ENCODE results near the gene CDPF1. TPM values are rescaled to one million over a fixed set of nuclear protein-coding genes. Genes with fewer than 3 reads are reported as not detected.

CDPF1 gene
- polyA plus RNA-seq, 2 donors, result 6.6 to 7.4 TPM

- Histone ChIP-seq H3K9me3 (ENCODE audit: control insufficient read depth in 2 of 2, insufficient read depth in 1 of 2, low read depth in 1 of 2, low read length in 1 of 2) (peaks cover 0 to 2% of the 10 kb centered on the region in 2 donors), H3K4me3 (ENCODE audit: low read depth in 1 of 2, low read length in 2 of 2) (no peak overlapping the region), H3K27me3 (ENCODE audit: control insufficient read depth in 1 of 2, insufficient read depth in 2 of 2, low read length in 2 of 2) (no peaks in the 10 kb centered on the region), H3K36me3 (ENCODE audit: control insufficient read depth in 2 of 2, insufficient read depth in 2 of 2, low read length in 1 of 2) (peaks cover 0 to 16% of the 10 kb centered on the region in 2 donors), H3K4me1 (ENCODE audit: control insufficient read depth in 2 of 2, insufficient read depth in 2 of 2, low read length in 1 of 2) (peaks cover 0 to 4% of the 10 kb centered on the region in 2 donors), H3K27ac (ENCODE audit: low read depth in 2 of 2, low read length in 1 of 2) (no peak overlapping the region)
- whole genome bisulfite sequencing, 2 donors, result 86 to 89% methylated on average over 13 of the region's 13 CpGs
Measured at GRCh38 chr22:46230262-46230901, 19.7 kb downstream of the CDPF1 start.

- H3K4me1 ChIP-seq (ENCODE audit: control insufficient read depth in 2 of 2, insufficient read depth in 2 of 2, low read length in 1 of 2), result peaks cover 0 to 5% of the 10 kb centered on the region in 2 donors
- no peak overlapping the region for H3K27ac ChIP-seq (ENCODE audit: low read depth in 2 of 2, low read length in 1 of 2)
- H3K9me3 ChIP-seq (ENCODE audit: control insufficient read depth in 2 of 2, insufficient read depth in 1 of 2, low read depth in 1 of 2, low read length in 1 of 2), result peaks cover 0 to 3% of the 10 kb centered on the region in 2 donors
- peaks cover 0 to 20% of the 10 kb centered on the region in 2 donors for H3K36me3 ChIP-seq (ENCODE audit: control insufficient read depth in 2 of 2, insufficient read depth in 2 of 2, low read length in 1 of 2)
- H3K4me3 ChIP-seq (ENCODE audit: low read depth in 1 of 2, low read length in 2 of 2), result no peak overlapping the region
- no peaks in the 10 kb centered on the region for H3K27me3 ChIP-seq (ENCODE audit: control insufficient read depth in 1 of 2, insufficient read depth in 2 of 2, low read length in 2 of 2)
- 90 to 93% methylated on average over 8 of the region's 8 CpGs for WGBS, 2 donors
Measured at GRCh38 chr22:46229701-46230100, 20.4 kb downstream of the CDPF1 start.

GRCh38 chr22:46226577-46226976 is 23.5 kb downstream of the CDPF1 start:
- H3K4me1 ChIP-seq (ENCODE audit: control insufficient read depth in 2 of 2, insufficient read depth in 2 of 2, low read length in 1 of 2), result peaks cover 0 to 5% of the 10 kb centered on the region in 2 donors
- 94% methylated on average over 7 of the region's 7 CpGs for WGBS, 2 donors
- no peak overlapping the region for H3K4me3 ChIP-seq (ENCODE audit: low read depth in 1 of 2, low read length in 2 of 2)
- peaks cover 0 to 12% of the 10 kb centered on the region in 2 donors for H3K36me3 ChIP-seq (ENCODE audit: control insufficient read depth in 2 of 2, insufficient read depth in 2 of 2, low read length in 1 of 2)
- H3K9me3 ChIP-seq (ENCODE audit: control insufficient read depth in 2 of 2, insufficient read depth in 1 of 2, low read depth in 1 of 2, low read length in 1 of 2), result peaks cover 0 to 3% of the 10 kb centered on the region in 2 donors
- no peak overlapping the region for H3K27ac ChIP-seq (ENCODE audit: low read depth in 2 of 2, low read length in 1 of 2)
- H3K27me3 ChIP-seq (ENCODE audit: control insufficient read depth in 1 of 2, insufficient read depth in 2 of 2, low read length in 2 of 2), result no peaks in the 10 kb centered on the region

- no peak overlapping the region for H3K27ac ChIP-seq (ENCODE audit: low read depth in 2 of 2, low read length in 1 of 2)
- H3K4me3 ChIP-seq (ENCODE audit: low read depth in 1 of 2, low read length in 2 of 2), result no peak overlapping the region
- H3K36me3 ChIP-seq (ENCODE audit: control insufficient read depth in 2 of 2, insufficient read depth in 2 of 2, low read length in 1 of 2), result peaks cover 0 to 15% of the 10 kb centered on the region in 2 donors
- no peaks in the 10 kb centered on the region for H3K27me3 ChIP-seq (ENCODE audit: control insufficient read depth in 1 of 2, insufficient read depth in 2 of 2, low read length in 2 of 2)
- H3K4me1 ChIP-seq (ENCODE audit: control insufficient read depth in 2 of 2, insufficient read depth in 2 of 2, low read length in 1 of 2), result peaks cover 0 to 5% of the 10 kb centered on the region in 2 donors
- 87 to 94% methylated on average over 7 of the region's 7 CpGs for WGBS, 2 donors
- peaks cover 0 to 3% of the 10 kb centered on the region in 2 donors for H3K9me3 ChIP-seq (ENCODE audit: control insufficient read depth in 2 of 2, insufficient read depth in 1 of 2, low read depth in 1 of 2, low read length in 1 of 2)
Measured at GRCh38 chr22:46225631-46226030, 24.5 kb downstream of the CDPF1 start.

GRCh38 chr22:46224898-46225290 is 25.2 kb downstream of the CDPF1 start:
- Histone ChIP-seq H3K36me3 (ENCODE audit: control insufficient read depth in 2 of 2, insufficient read depth in 2 of 2, low read length in 1 of 2) (peaks cover 0 to 15% of the 10 kb centered on the region in 2 donors), H3K4me3 (ENCODE audit: low read depth in 1 of 2, low read length in 2 of 2) (no peak overlapping the region), H3K9me3 (ENCODE audit: control insufficient read depth in 2 of 2, insufficient read depth in 1 of 2, low read depth in 1 of 2, low read length in 1 of 2) (peaks cover 0 to 3% of the 10 kb centered on the region in 2 donors), H3K27ac (ENCODE audit: low read depth in 2 of 2, low read length in 1 of 2) (no peak overlapping the region), H3K27me3 (ENCODE audit: control insufficient read depth in 1 of 2, insufficient read depth in 2 of 2, low read length in 2 of 2) (no peaks in the 10 kb centered on the region), H3K4me1 (ENCODE audit: control insufficient read depth in 2 of 2, insufficient read depth in 2 of 2, low read length in 1 of 2) (peaks cover 0 to 5% of the 10 kb centered on the region in 2 donors)
- WGBS, 2 donors, result 82 to 88% methylated on average over 10 of the region's 10 CpGs

GRCh38 chr22:46224044-46224897 is 25.8 kb downstream of the CDPF1 start:
- no peak overlapping the region for H3K4me3 ChIP-seq (ENCODE audit: low read depth in 1 of 2, low read length in 2 of 2)
- peaks cover 0 to 3% of the 10 kb centered on the region in 2 donors for H3K9me3 ChIP-seq (ENCODE audit: control insufficient read depth in 2 of 2, insufficient read depth in 1 of 2, low read depth in 1 of 2, low read length in 1 of 2)
- H3K36me3 ChIP-seq (ENCODE audit: control insufficient read depth in 2 of 2, insufficient read depth in 2 of 2, low read length in 1 of 2), result peaks cover 0 to 22% of the 10 kb centered on the region in 2 donors
- H3K27me3 ChIP-seq (ENCODE audit: control insufficient read depth in 1 of 2, insufficient read depth in 2 of 2, low read length in 2 of 2), result no peaks in the 10 kb centered on the region
- WGBS, 2 donors, result 88 to 91% methylated on average over 23 of the region's 23 CpGs
- H3K27ac ChIP-seq (ENCODE audit: low read depth in 2 of 2, low read length in 1 of 2), result no peak overlapping the region
- H3K4me1 ChIP-seq (ENCODE audit: control insufficient read depth in 2 of 2, insufficient read depth in 2 of 2, low read length in 1 of 2), result peaks cover 0 to 5% of the 10 kb centered on the region in 2 donors

GRCh38 chr22:46220921-46221320 is 29.2 kb downstream of the CDPF1 start:
- Histone ChIP-seq H3K4me3 (ENCODE audit: low read depth in 1 of 2, low read length in 2 of 2) (no peak overlapping the region), H3K9me3 (ENCODE audit: control insufficient read depth in 2 of 2, insufficient read depth in 1 of 2, low read depth in 1 of 2, low read length in 1 of 2) (peaks cover 0 to 3% of the 10 kb centered on the region in 2 donors), H3K36me3 (ENCODE audit: control insufficient read depth in 2 of 2, insufficient read depth in 2 of 2, low read length in 1 of 2) (peaks cover 0 to 30% of the 10 kb centered on the region in 2 donors), H3K27me3 (ENCODE audit: control insufficient read depth in 1 of 2, insufficient read depth in 2 of 2, low read length in 2 of 2) (no peaks in the 10 kb centered on the region), H3K4me1 (ENCODE audit: control insufficient read depth in 2 of 2, insufficient read depth in 2 of 2, low read length in 1 of 2) (peaks cover 0 to 5% of the 10 kb centered on the region in 2 donors), H3K27ac (ENCODE audit: low read depth in 2 of 2, low read length in 1 of 2) (no peak overlapping the region)
- 88 to 91% methylated on average over 5 of the region's 5 CpGs for WGBS, 2 donors

- Histone ChIP-seq H3K27me3 (ENCODE audit: control insufficient read depth in 1 of 2, insufficient read depth in 2 of 2, low read length in 2 of 2) (no peaks in the 10 kb centered on the region), H3K4me1 (ENCODE audit: control insufficient read depth in 2 of 2, insufficient read depth in 2 of 2, low read length in 1 of 2) (no peaks in the 10 kb centered on the region), H3K27ac (ENCODE audit: low read depth in 2 of 2, low read length in 1 of 2) (no peak overlapping the region), H3K4me3 (ENCODE audit: low read depth in 1 of 2, low read length in 2 of 2) (no peak overlapping the region), H3K9me3 (ENCODE audit: control insufficient read depth in 2 of 2, insufficient read depth in 1 of 2, low read depth in 1 of 2, low read length in 1 of 2) (no peaks in the 10 kb centered on the region), H3K36me3 (ENCODE audit: control insufficient read depth in 2 of 2, insufficient read depth in 2 of 2, low read length in 1 of 2) (peaks cover 0 to 22% of the 10 kb centered on the region in 2 donors)
- 69 to 72% methylated on average over 10 of the region's 10 CpGs for WGBS, 2 donors
Measured at GRCh38 chr22:46219636-46220035, 30.5 kb downstream of the CDPF1 start.

- Histone ChIP-seq H3K4me1 (ENCODE audit: control insufficient read depth in 2 of 2, insufficient read depth in 2 of 2, low read length in 1 of 2) (no peaks in the 10 kb centered on the region), H3K9me3 (ENCODE audit: control insufficient read depth in 2 of 2, insufficient read depth in 1 of 2, low read depth in 1 of 2, low read length in 1 of 2) (peaks cover 0 to 1% of the 10 kb centered on the region in 2 donors), H3K27ac (ENCODE audit: low read depth in 2 of 2, low read length in 1 of 2) (no peak overlapping the region), H3K27me3 (ENCODE audit: control insufficient read depth in 1 of 2, insufficient read depth in 2 of 2, low read length in 2 of 2) (no peaks in the 10 kb centered on the region), H3K4me3 (ENCODE audit: low read depth in 1 of 2, low read length in 2 of 2) (no peak overlapping the region), H3K36me3 (ENCODE audit: control insufficient read depth in 2 of 2, insufficient read depth in 2 of 2, low read length in 1 of 2) (peaks cover 7 to 18% of the 10 kb centered on the region in 2 donors)
- WGBS, 2 donors, result 98 to 99% methylated on average over 28 of the region's 28 CpGs
Measured at GRCh38 chr22:46214616-46215015, 35.5 kb downstream of the CDPF1 start.

Measured in esophagus (tissue), 2 donors.